DOHH2 (cell line): Measurements from ENCODE around the gene FLT3.

Experiments used
- EZH2phosphoT487 ChIP-seq: fragments of 200-600 bp; sonication (generic); IDR thresholded peaks from 2 replicates; pipeline ENCODE4 v1.6.1; 2017; ENCODE audit warnings: borderline replicate concordance, mild to moderate bottlenecking, antibody characterized with exemption, low read length, moderate library complexity, mixed read lengths
- TF ChIP-seq, protein P1 (sequence below): fragments of 200-600 bp; sonication (generic); IDR thresholded peaks from one replicate; pipeline ENCODE4 v1.5.1; 2014; ENCODE audit warnings: antibody characterized with exemption, mild to moderate bottlenecking, low read depth, low read length; ENCODE audit not compliant: poor library complexity, severe bottlenecking

DNA sequence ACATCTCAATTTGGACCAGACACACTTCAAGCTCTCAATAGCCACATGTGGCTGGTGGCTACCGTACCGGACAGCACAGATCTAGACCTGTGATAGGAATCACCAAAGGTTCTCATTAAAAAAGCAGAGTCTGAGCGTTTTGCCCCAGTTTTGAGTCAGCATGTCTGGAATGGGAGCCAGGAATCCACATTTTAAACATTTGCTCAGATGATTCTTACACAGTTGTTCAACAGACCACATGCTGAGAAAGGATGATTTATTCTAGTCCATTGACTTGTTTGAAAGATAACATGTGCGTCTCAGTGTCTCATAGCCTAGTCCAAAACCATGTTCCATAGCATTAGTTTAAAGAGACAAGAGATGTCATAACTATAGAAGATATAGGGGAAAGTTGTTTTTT, 53.4 kb downstream of the FLT3 start:
- TF ChIP-seq, protein P1, sequence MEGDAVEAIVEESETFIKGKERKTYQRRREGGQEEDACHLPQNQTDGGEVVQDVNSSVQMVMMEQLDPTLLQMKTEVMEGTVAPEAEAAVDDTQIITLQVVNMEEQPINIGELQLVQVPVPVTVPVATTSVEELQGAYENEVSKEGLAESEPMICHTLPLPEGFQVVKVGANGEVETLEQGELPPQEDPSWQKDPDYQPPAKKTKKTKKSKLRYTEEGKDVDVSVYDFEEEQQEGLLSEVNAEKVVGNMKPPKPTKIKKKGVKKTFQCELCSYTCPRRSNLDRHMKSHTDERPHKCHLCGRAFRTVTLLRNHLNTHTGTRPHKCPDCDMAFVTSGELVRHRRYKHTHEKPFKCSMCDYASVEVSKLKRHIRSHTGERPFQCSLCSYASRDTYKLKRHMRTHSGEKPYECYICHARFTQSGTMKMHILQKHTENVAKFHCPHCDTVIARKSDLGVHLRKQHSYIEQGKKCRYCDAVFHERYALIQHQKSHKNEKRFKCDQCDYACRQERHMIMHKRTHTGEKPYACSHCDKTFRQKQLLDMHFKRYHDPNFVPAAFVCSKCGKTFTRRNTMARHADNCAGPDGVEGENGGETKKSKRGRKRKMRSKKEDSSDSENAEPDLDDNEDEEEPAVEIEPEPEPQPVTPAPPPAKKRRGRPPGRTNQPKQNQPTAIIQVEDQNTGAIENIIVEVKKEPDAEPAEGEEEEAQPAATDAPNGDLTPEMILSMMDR: no peak
- TF ChIP-seq EZH2phosphoT487: no peak
